SKM-1 (cell line): ENCODE data around the gene POU3F2.

ENCODE experiments used
- DNase-seq: peaks from one replicate; lab custom pipeline; 2025; ENCODE audit not compliant: unreplicated experiment; lab: John Stamatoyannopoulos, UW

POU3F2 gene

DNA sequence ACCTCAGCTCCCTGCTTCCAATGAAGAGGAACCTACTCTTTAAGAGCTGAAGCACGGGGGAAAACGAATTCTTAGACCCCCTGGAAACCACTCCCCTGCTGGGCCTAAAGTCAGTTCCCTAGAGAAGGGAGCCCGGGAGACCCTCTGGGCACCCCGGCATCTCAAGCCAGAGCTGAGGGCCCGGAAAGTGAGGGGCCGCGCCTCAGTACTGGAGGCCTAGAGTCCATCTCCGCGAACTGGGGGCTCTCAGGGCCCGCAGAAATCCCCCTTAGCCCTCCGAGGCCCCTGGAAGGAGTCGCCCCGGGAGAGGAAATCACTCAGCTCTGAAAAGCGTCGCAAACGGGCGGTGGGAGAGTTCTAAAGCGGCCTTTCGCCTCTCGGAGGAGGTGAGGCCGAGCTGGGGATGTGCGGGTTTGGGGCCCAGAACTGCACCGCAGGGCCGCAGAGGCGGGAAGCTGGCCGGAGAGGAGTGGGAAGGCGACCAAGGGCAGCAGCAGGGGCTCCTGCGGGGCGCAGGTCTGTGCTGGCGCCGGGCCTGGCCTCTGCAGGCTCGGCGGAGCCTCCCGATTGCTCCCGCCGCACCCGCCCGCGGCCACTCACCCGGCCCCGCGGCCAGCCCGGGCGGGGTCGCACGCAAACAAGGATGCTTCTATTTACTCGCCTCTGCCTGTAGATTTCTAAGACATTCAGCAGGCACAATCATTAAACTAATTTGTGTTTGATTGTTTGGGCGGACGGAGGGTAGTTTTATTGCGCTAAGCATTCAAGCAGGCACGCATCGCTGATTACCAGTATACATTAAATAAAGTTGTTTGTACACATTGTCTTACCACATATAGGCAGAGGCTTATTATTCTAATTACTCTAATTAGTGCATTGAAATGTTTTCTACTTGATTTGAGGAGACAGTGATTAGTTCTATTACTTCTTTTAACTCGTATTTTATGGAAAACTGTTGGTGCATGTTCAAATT is 9.2 kb downstream of the POU3F2 start:
- DNase-seq, result no peak

DNA sequence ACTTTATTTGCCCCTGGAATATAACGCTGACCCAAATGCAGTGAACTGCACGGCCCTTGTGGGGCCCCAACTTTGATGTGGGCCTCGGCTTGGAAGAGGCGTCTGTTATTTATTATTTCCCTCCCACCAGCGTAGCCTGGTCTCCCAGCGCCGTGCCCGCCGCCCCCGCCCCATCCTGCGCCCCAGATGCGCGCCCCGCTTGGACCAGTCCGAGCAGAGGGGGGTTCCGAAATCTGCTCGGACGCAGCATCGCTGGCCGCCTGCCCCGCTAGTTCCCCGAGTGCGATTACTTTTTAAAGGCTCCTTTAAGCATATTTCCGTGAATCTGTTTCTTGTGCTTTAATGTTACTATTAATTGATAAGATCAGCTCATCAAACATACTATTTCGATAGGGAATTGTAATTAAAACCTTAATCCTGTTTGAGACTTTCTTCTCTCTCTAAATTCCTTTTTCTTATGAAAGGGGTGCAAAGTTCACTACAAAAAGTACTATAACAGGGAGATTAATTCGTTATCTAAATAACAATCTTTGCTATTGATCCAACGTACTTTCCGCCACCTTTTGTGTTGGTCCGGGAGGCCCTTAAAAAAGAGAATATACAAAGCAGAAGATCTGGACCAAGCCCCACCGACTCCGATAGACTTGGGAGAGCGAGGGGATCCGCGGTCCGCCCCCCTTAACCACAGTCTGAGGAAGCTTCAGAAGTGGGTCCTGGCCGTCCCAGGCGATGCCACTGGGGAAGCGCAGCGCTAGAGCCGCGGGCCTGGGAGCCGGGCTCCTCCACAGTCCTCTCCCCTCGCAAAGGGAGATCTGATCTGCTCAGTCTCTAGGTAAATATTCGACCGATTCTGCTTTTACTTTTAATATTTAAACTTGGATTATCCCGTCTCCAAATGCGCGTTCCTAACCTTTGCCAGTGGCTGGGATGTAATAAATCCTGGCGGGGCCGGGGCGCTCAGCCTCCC is 10.2 kb downstream of the POU3F2 start:
- DNase-seq, result no peak

- DNase-seq, result peak; percentile 36
Observed at GRCh38 chr6:98845211-98846020, 11.0 kb downstream of the POU3F2 start.

- DNase-seq, result no peak
Observed at GRCh38 chr6:98846021-98846380, 11.6 kb downstream of the POU3F2 start.

- no peak for DNase-seq
Observed at GRCh38 chr6:98847416-98847778, 13.0 kb downstream of the POU3F2 start.

GRCh38 chr6:98847779-98848538 is 13.6 kb downstream of the POU3F2 start:
- DNase-seq, result no peak

DNA sequence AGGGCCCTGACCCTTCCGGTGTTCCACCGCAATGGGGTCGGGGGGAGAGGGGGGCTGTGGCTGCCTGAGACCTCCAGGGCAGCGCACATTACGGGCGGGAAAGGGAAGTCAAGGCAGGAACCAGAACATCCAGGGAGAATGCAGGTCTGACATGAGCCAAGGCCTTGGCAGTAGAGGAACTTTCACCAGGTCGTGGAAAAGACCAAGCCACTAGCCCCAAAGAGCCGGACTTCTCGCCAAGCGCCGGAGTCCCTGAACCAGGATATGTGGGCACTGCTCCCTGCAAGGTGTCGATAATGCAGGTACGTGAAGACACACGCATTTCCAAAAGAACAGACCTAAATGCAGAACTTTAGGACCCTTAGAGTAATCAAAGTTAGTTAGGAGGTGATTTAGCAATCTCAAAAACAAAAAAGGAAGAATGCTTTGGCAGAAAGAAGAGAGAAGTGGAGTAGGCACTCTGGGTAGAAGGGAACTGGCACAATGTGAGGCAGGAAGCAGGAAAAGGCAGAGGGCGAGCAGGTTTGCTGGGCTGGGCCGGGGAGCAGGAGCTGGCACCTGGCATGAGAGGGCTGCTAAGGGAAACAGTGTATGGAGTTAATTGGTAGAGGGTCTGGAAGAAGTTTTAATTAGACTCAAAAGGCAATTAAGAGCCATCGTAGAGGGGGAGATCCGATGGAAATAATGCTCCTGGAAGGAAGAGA is 14.3 kb downstream of the POU3F2 start:
- DNase-seq, result no peak

- no peak for DNase-seq
Observed at GRCh38 chr6:98864497-98864896, 30.1 kb downstream of the POU3F2 start.

DNA sequence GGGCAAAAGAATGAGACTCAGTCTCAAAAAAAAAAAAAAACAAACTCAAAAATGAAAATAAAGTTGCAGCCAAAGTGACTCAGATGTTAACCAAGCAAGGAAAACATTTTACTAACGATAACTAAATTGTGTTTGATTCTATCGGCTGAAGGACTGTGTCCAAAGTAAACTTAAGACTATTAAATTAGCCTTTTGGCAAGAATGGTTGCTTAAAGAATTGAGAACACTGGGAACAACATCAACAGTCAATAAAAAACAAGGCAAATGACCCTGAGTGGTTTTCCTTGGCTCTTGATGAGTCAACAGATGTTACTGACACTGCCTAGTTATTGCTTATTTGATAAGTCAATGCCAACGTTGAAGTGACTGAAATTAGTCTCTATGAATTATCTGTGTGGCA is 36.7 kb downstream of the POU3F2 start:
- no peak for DNase-seq

DNA sequence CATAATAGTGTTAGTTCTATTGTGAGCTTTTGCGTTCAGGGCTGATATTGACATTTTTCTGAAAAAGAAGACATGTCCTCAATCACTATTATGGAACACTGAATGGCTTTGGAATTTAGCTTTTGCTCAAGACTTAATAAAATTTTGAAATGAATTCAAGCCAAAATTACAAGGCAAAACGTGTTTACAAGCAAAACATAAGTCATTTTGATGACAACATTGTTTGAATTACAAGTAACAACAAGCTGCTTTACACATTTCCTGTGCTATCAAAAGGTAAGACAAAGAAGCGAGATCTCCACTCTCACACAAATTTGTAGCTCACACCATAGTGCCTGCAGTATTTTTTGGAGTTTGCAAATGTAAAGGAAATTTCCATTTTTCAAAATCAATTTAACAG is 37.4 kb downstream of the POU3F2 start:
- DNase-seq, result no peak

DNA sequence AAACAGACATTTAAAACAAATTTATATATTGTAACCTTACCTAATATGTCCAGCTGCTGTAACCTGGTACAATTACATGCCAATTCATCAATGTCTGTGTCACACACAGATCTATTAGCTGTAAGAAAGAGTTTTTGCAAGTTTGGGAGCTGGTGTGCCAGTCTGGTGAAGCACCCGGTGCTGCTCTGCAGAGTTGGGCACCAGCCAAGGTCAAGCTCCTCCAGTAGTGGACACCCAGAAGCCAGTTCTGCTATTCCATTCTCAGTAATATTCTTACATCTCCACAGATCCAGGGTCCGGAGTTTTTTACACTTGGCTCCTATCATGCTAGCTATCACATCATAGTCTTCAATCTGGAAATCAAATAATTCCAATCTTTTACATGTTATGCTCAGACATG is 41.0 kb downstream of the POU3F2 start:
- no peak for DNase-seq

DNA sequence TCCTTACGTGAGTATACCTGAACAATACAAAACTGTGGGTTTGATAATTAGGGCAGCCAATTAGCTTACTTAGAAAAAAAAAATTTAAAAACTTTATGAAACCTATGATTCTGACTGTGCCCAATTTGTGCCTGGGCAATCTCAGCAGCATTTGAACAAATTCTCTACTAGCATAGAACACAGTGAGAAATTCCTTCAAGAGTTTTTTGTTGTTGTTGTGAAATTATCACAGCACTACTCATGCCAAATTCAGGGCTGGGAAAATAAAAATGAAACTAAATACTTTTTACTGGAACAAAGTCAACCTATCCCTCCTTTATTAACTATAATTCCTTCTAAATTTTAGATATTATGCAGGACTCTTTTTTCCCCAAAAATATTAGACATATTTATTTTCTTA is 42.9 kb downstream of the POU3F2 start:
- DNase-seq, result no peak

DNA sequence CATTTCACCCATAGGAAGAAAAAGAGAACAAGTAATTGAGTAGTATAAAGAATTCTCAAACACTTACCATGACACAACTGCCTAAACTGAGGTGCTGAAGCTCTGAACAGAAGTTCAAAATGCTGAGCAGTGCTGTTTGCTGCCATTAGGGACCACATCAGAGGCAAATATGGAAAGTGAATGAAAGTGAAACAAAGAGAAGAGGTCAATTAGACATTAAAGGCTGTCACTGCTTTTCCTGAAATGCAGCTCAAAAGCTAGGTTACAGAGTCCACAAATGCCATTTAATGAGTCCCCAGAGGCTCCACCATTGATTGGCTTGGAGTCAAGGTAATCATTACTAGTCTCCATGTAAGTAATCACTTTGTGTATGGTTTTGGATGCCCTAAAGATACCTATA is 46.1 kb downstream of the POU3F2 start:
- no peak for DNase-seq

- DNase-seq, result no peak
Observed at GRCh38 chr6:98885330-98885729, 51.0 kb downstream of the POU3F2 start.

DNA sequence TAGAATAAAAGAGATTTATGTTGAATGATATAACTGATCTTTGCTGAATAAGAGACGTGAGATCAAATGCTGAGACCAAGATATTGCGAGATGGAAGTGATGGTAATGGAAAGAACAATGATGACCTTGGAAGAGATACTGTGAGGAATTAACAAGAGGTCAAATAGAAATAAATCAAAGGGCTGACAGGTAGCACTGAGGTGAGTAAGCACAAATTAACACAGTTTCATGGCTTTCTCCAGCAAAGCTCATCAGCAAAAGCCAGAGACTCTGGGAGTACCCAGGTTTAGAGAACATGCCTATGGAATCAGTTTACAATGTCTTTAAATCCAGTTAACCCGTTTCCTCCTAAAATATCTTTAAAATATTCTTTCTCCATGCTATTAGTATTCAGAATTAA is 53.3 kb downstream of the POU3F2 start:
- no peak for DNase-seq
